ENCODE data around the gene DLG2.

Gene DLG2

GRCh38 chr11:85603220-85603619 is 23.9 kb downstream of the DLG2 start:
- DNase-seq (ENCODE audit: insufficient read length, low spot score) (no peak), FAIRE-seq (no peak)
- no peak for TF ChIP-seq CTCF (IDR thresholded peaks at IDR 0.05; ENCODE audit: insufficient read depth, missing control alignments)

GRCh38 chr11:85602526-85603213 is 24.5 kb downstream of the DLG2 start:
- no peak for DNase-seq (ENCODE audit: insufficient read length, low spot score)
- TF ChIP-seq CTCF (IDR thresholded peaks at IDR 0.05; ENCODE audit: insufficient read depth, missing control alignments), result no peak

GRCh38 chr11:85599083-85599482 is 28.1 kb downstream of the DLG2 start:
- FAIRE-seq (no peak), DNase-seq (ENCODE audit: insufficient read length, low spot score) (no peak)
- no peak for TF ChIP-seq CTCF (IDR thresholded peaks at IDR 0.05; ENCODE audit: insufficient read depth, missing control alignments)

More at GRCh38 chr11:85602526-85603213, 24.5 kb downstream of the DLG2 start:
- FAIRE-seq, result no peak

GRCh38 chr11:85596886-85597285 is 30.3 kb downstream of the DLG2 start:
- FAIRE-seq (no peak), DNase-seq (ENCODE audit: insufficient read length, low spot score) (no peak)
- TF ChIP-seq CTCF (IDR thresholded peaks at IDR 0.05; ENCODE audit: insufficient read depth, missing control alignments), result no peak

GRCh38 chr11:85595285-85595884 is 31.8 kb downstream of the DLG2 start:
- no peak for DNase-seq (ENCODE audit: insufficient read length, low spot score)

GRCh38 chr11:85590848-85591483 is 36.2 kb downstream of the DLG2 start:
- TF ChIP-seq CTCF (IDR thresholded peaks at IDR 0.05; ENCODE audit: insufficient read depth, missing control alignments), result peak; percentile 49
- DNase-seq (ENCODE audit: insufficient read length, low spot score) (no peak), FAIRE-seq (peak; percentile 60)

More at GRCh38 chr11:85595285-85595884, 31.8 kb downstream of the DLG2 start:
- FAIRE-seq, result peak; percentile 73
- peak; percentile 75 for TF ChIP-seq CTCF (IDR thresholded peaks at IDR 0.05; ENCODE audit: insufficient read depth, missing control alignments)

GRCh38 chr11:85589373-85589772 is 37.8 kb downstream of the DLG2 start:
- no peak for TF ChIP-seq CTCF (IDR thresholded peaks at IDR 0.05; ENCODE audit: insufficient read depth, missing control alignments)
- no peak for DNase-seq (ENCODE audit: insufficient read length, low spot score)
- no peak for FAIRE-seq
